Measurements from ENCODE around the gene TVP23C.

GRCh38 chr17:15513856-15514459, 49.3 kb downstream of the TVP23C start:
- TF ChIP-seq ZNF274 (IDR thresholded peaks at IDR 0.05; ENCODE audit: low read depth, low read length) (no peak), YY1 (IDR thresholded peaks at IDR 0.05; ENCODE audit: insufficient read depth, insufficient read length) (no peak)

Data from NT2/D1 (cell line).